Parathyroid adenoma (tissue), 2 donors: Measurements from ENCODE around the gene TIMM17B.

Experiments used
- H2AFZ ChIP-seq: fragments of 300-600 bp; sonication (generic); one replicate; pipeline ENCODE4 v1.7.0; 2017; ENCODE audit warnings: antibody characterized with exemption, mild to moderate bottlenecking
- H3K27ac ChIP-seq: fragments of 300-600 bp; sonication (generic); one replicate; pipeline ENCODE4 v1.7.0; 2017
- H3K27me3 ChIP-seq: fragments of 300-600 bp; sonication (generic); one replicate; pipeline ENCODE4 v1.7.0; 2017; ENCODE audit warnings: low read length; ENCODE audit not compliant: control insufficient read depth, insufficient read depth
- H3K36me3 ChIP-seq: fragments of 300-600 bp; sonication (generic); one replicate; pipeline ENCODE4 v1.7.0; 2017; ENCODE audit warnings: low read length; ENCODE audit not compliant: control insufficient read depth, insufficient read depth
- H3K4me1 ChIP-seq: fragments of 300-600 bp; sonication (generic); one replicate; pipeline ENCODE4 v1.7.0; 2017; ENCODE audit warnings: control low read depth
- H3K4me2 ChIP-seq: fragments of 300-600 bp; sonication (generic); one replicate; pipeline ENCODE4 v1.7.0; 2017; ENCODE audit warnings: low read length
- H3K4me3 ChIP-seq: fragments of 300-600 bp; sonication (generic); one replicate; pipeline ENCODE4 v1.7.0; 2017; ENCODE audit warnings: low read depth, low read length
- H3K79me2 ChIP-seq: fragments of 300-600 bp; sonication (generic); one replicate; pipeline ENCODE4 v1.7.0; 2017; ENCODE audit warnings: control low read depth
- H3K9ac ChIP-seq: fragments of 300-600 bp; sonication (generic); one replicate; pipeline ENCODE4 v1.7.0; 2017; ENCODE audit warnings: mild to moderate bottlenecking
- H3K9me3 ChIP-seq: fragments of 300-600 bp; sonication (generic); one replicate; pipeline ENCODE4 v1.7.0; 2017; ENCODE audit warnings: low read length; ENCODE audit not compliant: control insufficient read depth
- CTCF ChIP-seq: fragments of 300-600 bp; sonication (generic); IDR thresholded peaks from one replicate; pipeline ENCODE4 v1.7.0; 2017; ENCODE audit warnings: antibody characterized with exemption, mild to moderate bottlenecking
- donor health status: primary hyperparathyroidism.

The TIMM17B gene

GRCh38 chrX:48935301-48935670, 37.7 kb upstream of the TIMM17B start:
- H2AFZ ChIP-seq: no peak overlapping the region
- H3K4me3 ChIP-seq: no peak overlapping the region
- no peak overlapping the region for H3K9ac ChIP-seq
- TF ChIP-seq CTCF: no peak
- H3K27ac ChIP-seq: no peak overlapping the region
- H3K79me2 ChIP-seq: peaks cover 12% of the 10 kb centered on the region
- no peak overlapping the region for H3K4me2 ChIP-seq
- no peaks in the 10 kb centered on the region for H3K9me3 ChIP-seq
- H3K4me1 ChIP-seq: peaks cover under 1% of the 10 kb centered on the region
- no peaks in the 10 kb centered on the region for H3K36me3 ChIP-seq
- H3K27me3 ChIP-seq: no peaks in the 10 kb centered on the region

DNA sequence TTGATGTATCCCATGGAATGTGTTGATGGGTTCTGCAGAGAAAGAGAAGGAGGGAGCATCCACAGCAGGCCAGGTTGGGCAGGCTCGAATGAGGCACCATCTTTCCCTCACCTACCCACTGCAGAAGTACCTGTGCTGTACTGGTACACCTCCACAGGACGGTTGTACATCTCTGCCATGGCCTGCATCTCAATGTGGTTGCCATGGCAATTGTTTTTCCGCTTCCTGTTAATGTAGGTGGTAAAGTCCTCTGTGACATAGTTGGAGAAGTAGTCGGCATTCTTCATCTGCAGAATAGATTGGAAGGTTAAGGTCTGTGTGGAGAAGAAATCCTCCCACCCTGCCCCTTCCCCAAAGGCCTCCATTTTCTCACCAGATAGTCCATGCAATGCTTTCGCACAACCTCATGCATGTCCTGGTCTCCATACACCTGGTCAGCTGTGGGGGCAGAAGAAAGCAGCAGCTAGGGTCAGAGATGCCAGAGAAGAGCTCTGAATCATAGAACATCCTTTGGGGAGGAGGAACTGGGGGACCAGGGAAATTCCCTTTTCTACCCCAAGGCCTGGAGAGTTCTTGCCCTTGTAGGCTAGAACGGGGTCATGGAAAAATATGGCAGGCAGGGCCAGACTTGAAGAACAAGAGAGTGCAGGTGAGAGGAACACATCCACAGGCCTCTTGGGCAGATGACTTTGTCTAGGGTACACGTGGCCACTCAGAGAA, 37.2 kb upstream of the TIMM17B start:
- Histone ChIP-seq H3K9me3 (no peaks in the 10 kb centered on the region), H3K9ac (no peak overlapping the region), H3K27ac (no peak overlapping the region), H3K27me3 (no peaks in the 10 kb centered on the region), H2AFZ (no peak overlapping the region), H3K36me3 (no peaks in the 10 kb centered on the region), H3K4me3 (no peak overlapping the region), H3K4me1 (no peaks in the 10 kb centered on the region), H3K79me2 (peaks cover 8% of the 10 kb centered on the region), H3K4me2 (no peak overlapping the region)
- TF ChIP-seq CTCF: no peak

DNA sequence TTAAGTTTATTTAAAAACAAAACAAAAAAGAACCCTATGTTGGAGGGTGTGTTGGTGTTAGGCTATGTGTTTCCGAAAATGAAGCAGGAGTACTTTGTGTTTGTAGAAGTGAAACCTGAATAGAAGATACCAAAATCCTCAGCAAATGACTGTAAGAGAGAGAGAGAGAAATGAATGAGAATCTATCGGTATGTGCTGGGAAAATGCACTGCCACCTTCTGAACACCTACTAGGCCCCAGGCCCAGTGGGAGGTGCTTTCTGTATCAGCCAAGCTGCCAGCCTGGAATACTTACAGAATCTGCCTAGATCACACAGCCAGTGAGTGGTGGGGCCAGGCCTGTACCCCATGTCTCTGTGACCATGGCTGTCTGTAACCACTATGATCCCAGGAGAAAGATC, 36.2 kb upstream of the TIMM17B start:
- Histone ChIP-seq H3K27ac (no peak overlapping the region), H3K4me2 (no peak overlapping the region), H2AFZ (no peak overlapping the region), H3K4me1 (no peaks in the 10 kb centered on the region), H3K79me2 (no peaks in the 10 kb centered on the region), H3K27me3 (no peaks in the 10 kb centered on the region), H3K9ac (no peak overlapping the region), H3K9me3 (no peaks in the 10 kb centered on the region), H3K36me3 (no peaks in the 10 kb centered on the region), H3K4me3 (no peak overlapping the region)
- no peak for TF ChIP-seq CTCF

DNA sequence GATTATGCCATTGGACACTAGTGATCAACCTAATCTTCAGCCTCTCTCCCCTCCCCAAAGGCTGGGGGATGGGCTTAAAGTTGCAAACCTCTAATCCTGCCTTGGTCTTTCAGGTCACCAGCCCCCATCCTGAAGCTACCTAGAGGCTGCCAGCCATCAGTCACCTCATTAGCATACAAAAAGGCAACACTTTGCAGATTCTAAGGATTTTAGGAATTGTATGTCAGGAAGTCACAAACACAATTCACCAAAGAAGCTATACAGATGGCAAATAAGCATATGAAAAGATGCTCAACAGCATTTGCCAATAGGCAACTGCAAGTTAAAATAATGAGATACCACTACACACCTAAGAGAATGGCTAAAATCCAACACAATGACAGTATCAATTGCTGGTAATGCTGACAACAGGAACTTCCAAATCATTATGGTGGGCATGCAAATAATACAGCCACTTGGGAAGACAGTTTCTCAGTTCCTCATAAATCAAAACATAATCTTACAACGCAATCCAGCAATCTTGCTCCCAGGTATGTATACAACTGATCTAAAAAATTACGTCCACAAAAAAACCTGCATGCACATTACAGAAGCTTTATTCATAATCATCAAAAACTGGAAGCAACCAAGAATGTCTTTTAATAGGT, 30.3 kb upstream of the TIMM17B start:
- no peak overlapping the region for H2AFZ ChIP-seq
- H3K9ac ChIP-seq: no peak overlapping the region
- H3K4me2 ChIP-seq: no peak overlapping the region
- no peak overlapping the region for H3K27ac ChIP-seq
- no peaks in the 10 kb centered on the region for H3K36me3 ChIP-seq
- TF ChIP-seq CTCF: no peak
- H3K4me1 ChIP-seq: no peaks in the 10 kb centered on the region
- no peak overlapping the region for H3K4me3 ChIP-seq
- H3K79me2 ChIP-seq: no peaks in the 10 kb centered on the region
- no peaks in the 10 kb centered on the region for H3K27me3 ChIP-seq
- no peaks in the 10 kb centered on the region for H3K9me3 ChIP-seq

DNA sequence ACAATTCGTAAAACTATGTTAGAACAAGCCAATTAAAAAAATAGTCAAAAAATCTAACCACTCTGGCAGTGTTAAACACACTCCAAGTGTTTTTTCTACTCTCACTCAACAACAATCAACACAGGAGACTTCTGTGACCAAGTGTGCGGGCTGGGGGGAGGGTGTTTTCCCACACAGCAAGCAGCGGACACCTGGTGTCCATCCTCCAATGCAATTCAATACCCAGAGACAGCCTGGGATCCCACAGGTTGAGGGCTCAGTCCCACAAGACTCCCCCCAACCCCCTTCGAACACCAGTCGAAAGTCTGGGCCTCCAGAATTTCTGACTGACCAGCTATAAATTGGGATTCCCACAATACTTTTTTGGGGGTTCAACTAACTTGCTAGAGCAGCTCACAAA, 29.6 kb upstream of the TIMM17B start:
- Histone ChIP-seq H3K9ac (no peak overlapping the region), H3K4me3 (no peak overlapping the region), H3K4me2 (no peak overlapping the region), H3K4me1 (no peaks in the 10 kb centered on the region), H3K27ac (no peak overlapping the region), H3K9me3 (no peaks in the 10 kb centered on the region), H3K36me3 (no peaks in the 10 kb centered on the region), H2AFZ (no peak overlapping the region), H3K27me3 (no peaks in the 10 kb centered on the region), H3K79me2 (no peaks in the 10 kb centered on the region)
- TF ChIP-seq CTCF: no peak
